ENCODE results near the gene BSPRY. TPM values are rescaled to one million over a fixed set of nuclear protein-coding genes. Genes with fewer than 3 reads are reported as not detected.
"Not testable (repeated sequence)": the region's sequence is repeated elsewhere in the genome, so short reads cannot be mapped to it uniquely, and the experiment has no call there.

BSPRY gene
- total and polyA plus RNA-seq, 4 experiments from 2014 or later: 0.24 to 0.93 TPM; not detected in 2

- Mint-ChIP-seq H3K4me1 (peaks cover 14 to 31% (median 23%) of the 10 kb centered on the region in 4 donors), H3K36me3 (peaks cover 0 to 3% of the 10 kb centered on the region in 2 donors), H3K27me3 (no peaks in the 10 kb centered on the region), H3K27ac (peak within 1 kb of the TSS; percentile 77 to 94 (median 89)), H3K4me3 (peak within 1 kb of the TSS; percentile 91 to 98 (median 94)), H3K9me3 (no peaks in the 10 kb centered on the region)
- ChIA-PET POLR2A (ENCODE audit: partially characterized antibody) (interaction anchor here (0.6 to 4.9 kb wide), 15 partner anchors 10 to 254 kb away, joined by 3 to 93 read pairs (median 4); partner anchors contain the start of genes C9orf43, CDC26, HDHD3 and POLE3), CTCF (ENCODE audit: partially characterized antibody) (interaction anchor here (0.6 to 8.5 kb wide), 23 partner anchors 8 to 255 kb away, joined by 3 to 72 read pairs (median 4); partner anchors contain the start of genes C9orf43, CDC26, HDHD3 and POLE3)
- intact Hi-C loops (cut with micrococcal nuclease): loop anchor here (1.0 to 2.0 kb wide), 8 partner anchors 9 to 257 kb away; partner anchors contain the start of genes C9orf43, CDC26, POLE3 and PRPF4
- Histone ChIP-seq H3K27me3 (ENCODE audit: insufficient read depth, low read length) (no peaks in the 10 kb centered on the region), H3K27ac (ENCODE audit: low read depth, low read length) (peak within 1 kb of the TSS; percentile 52), H3K36me3 (ENCODE audit: insufficient read depth, low read length) (no peaks in the 10 kb centered on the region), H3K4me1 (ENCODE audit: insufficient read depth, low read length) (peaks cover 16% of the 10 kb centered on the region), H3K4me3 (ENCODE audit: low read length in 2 of 2) (peak within 1 kb of the TSS; percentile 34 to 96), H3K9me3 (ENCODE audit: control insufficient read depth in 1 of 2, low read length in 2 of 2) (no peaks in the 10 kb centered on the region)
- DNase-seq: peak; percentile 98 to 100 (median 99)
These were observed 51.9 kb downstream of the BSPRY start, which contains the start of gene ALAD for GRCh38 chr9:113401027-113401792. Gene ALAD (minus strand): TSS chr9:113401284. CDS start chr9:113393559, 7,725 bp downstream.

- Mint-ChIP-seq H3K27ac (peak overlapping the region in 1 of 7 donors; percentile 25), H3K4me3 (no peak overlapping the region), H3K9me3 (no peaks in the 10 kb centered on the region), H3K36me3 (peaks cover 15 to 20% of the 10 kb centered on the region in 2 donors), H3K4me1 (peaks cover 23 to 49% (median 34%) of the 10 kb centered on the region in 4 donors), H3K27me3 (no peaks in the 10 kb centered on the region)
- intact Hi-C loops (cut with micrococcal nuclease): no loop called here
- CTCF ChIA-PET (ENCODE audit: partially characterized antibody): interaction anchor here (1.8 to 8.5 kb wide), 4 partner anchors 17 to 253 kb away, joined by 4 to 72 read pairs (median 42); partner anchors contain the start of gene CDC26
- DNase-seq: no peak
- no peaks in the 10 kb centered on the region for H3K9me3 ChIP-seq (ENCODE audit: control insufficient read depth in 1 of 2, low read length in 2 of 2)
- no peaks in the 10 kb centered on the region for H3K27me3 ChIP-seq (ENCODE audit: insufficient read depth, low read length)
- peaks cover 25% of the 10 kb centered on the region for H3K4me1 ChIP-seq (ENCODE audit: insufficient read depth, low read length)
- no peak overlapping the region for H3K27ac ChIP-seq (ENCODE audit: low read depth, low read length)
- no peak overlapping the region for H3K4me3 ChIP-seq (ENCODE audit: low read length in 2 of 2)
- POLR2A ChIA-PET (ENCODE audit: partially characterized antibody): interaction anchor here (0.9 to 4.9 kb wide), 2 partner anchors 8 to 27 kb away, joined by 3 to 93 read pairs; partner anchors contain the start of genes C9orf43, HDHD3 and POLE3
- peaks cover 16% of the 10 kb centered on the region for H3K36me3 ChIP-seq (ENCODE audit: insufficient read depth, low read length)
These were observed 54.3 kb downstream of the BSPRY start for GRCh38 chr9:113403646-113404045.

- intact Hi-C loops (cut with micrococcal nuclease); H3K27me3 Mint-ChIP-seq; H3K9me3 ChIP-seq (ENCODE audit: control insufficient read depth in 1 of 2, low read length in 2 of 2); H3K27ac ChIP-seq (ENCODE audit: low read depth, low read length); DNase-seq; H3K4me3 ChIP-seq (ENCODE audit: low read length in 2 of 2); H3K27me3 ChIP-seq (ENCODE audit: insufficient read depth, low read length); H3K9me3 Mint-ChIP-seq; H3K4me3 Mint-ChIP-seq: not testable (repeated sequence)
- Histone ChIP-seq H3K36me3 (ENCODE audit: insufficient read depth, low read length) (peaks cover 18% of the 10 kb centered on the region), H3K4me1 (ENCODE audit: insufficient read depth, low read length) (peaks cover 29% of the 10 kb centered on the region)
- ChIA-PET CTCF (ENCODE audit: partially characterized antibody) (interaction anchor here (0.8 to 8.5 kb wide), 8 partner anchors 8 to 250 kb away, joined by 3 to 72 read pairs (median 4); partner anchors contain the start of genes CDC26 and PRPF4), POLR2A (ENCODE audit: partially characterized antibody) (interaction anchor here (1.1 kb wide), 1 partner anchor 30 kb away, joined by 3 read pairs; the partner anchor contains the start of gene HDHD3)
- peak overlapping the region in 6 of 7 donors; percentile 74 to 99 (median 90) for H3K27ac Mint-ChIP-seq
- H3K4me1 Mint-ChIP-seq: peaks cover 21 to 51% (median 35%) of the 10 kb centered on the region in 4 donors
- peaks cover 22 to 39% of the 10 kb centered on the region in 2 donors for H3K36me3 Mint-ChIP-seq
These were observed 57.0 kb downstream of the BSPRY start for GRCh38 chr9:113406353-113406752.

GRCh38 chr9:113406873-113407511 lies 57.7 kb downstream of the BSPRY start:
- H3K27me3 ChIP-seq (ENCODE audit: insufficient read depth, low read length); H3K27me3 Mint-ChIP-seq; H3K9me3 Mint-ChIP-seq; H3K4me3 ChIP-seq (ENCODE audit: low read length in 2 of 2); H3K9me3 ChIP-seq (ENCODE audit: control insufficient read depth in 1 of 2, low read length in 2 of 2): not testable (repeated sequence)
- ChIA-PET POLR2A (ENCODE audit: partially characterized antibody) (interaction anchor here (1.4 kb wide), 1 partner anchor 132 kb away, joined by 4 read pairs; the partner anchor contains the start of genes CDC26 and PRPF4), CTCF (ENCODE audit: partially characterized antibody) (interaction anchor here (0.9 to 8.5 kb wide), 11 partner anchors 7 to 251 kb away, joined by 3 to 72 read pairs (median 5); partner anchors contain the start of genes ALAD, CDC26 and PRPF4)
- intact Hi-C loops (cut with micrococcal nuclease): loop anchor here (1.0 kb wide), 1 partner anchor 98 kb away; no protein-coding TSS in a partner anchor
- H3K4me3 Mint-ChIP-seq: peak overlapping the region in 7 of 8 donors; percentile 9 to 88 (median 61)
- DNase-seq: peak; percentile 56 to 74 (median 65)
- H3K4me1 Mint-ChIP-seq: peaks cover 17 to 45% (median 32%) of the 10 kb centered on the region in 4 donors
- H3K36me3 ChIP-seq (ENCODE audit: insufficient read depth, low read length): peaks cover 18% of the 10 kb centered on the region
- H3K27ac ChIP-seq (ENCODE audit: low read depth, low read length): peak overlapping the region; percentile 8
- peaks cover 22 to 39% of the 10 kb centered on the region in 2 donors for H3K36me3 Mint-ChIP-seq
- H3K27ac Mint-ChIP-seq: peak overlapping the region; percentile 74 to 99 (median 89)
- H3K4me1 ChIP-seq (ENCODE audit: insufficient read depth, low read length): peaks cover 27% of the 10 kb centered on the region

- peak overlapping the region; percentile 65 to 88 for H3K4me3 ChIP-seq (ENCODE audit: low read length in 2 of 2)
- intact Hi-C loops (cut with micrococcal nuclease): no loop called here
- peaks cover 27% of the 10 kb centered on the region for H3K4me1 ChIP-seq (ENCODE audit: insufficient read depth, low read length)
- H3K27ac ChIP-seq (ENCODE audit: low read depth, low read length): peak overlapping the region; percentile 84
- Mint-ChIP-seq H3K36me3 (peaks cover 22 to 39% of the 10 kb centered on the region in 2 donors), H3K27me3 (peaks cover 2 to 3% of the 10 kb centered on the region in 2 donors), H3K9me3 (peaks cover 0 to 3% (median 0%) of the 10 kb centered on the region in 8 donors), H3K27ac (peak overlapping the region; percentile 91 to 100 (median 99)), H3K4me1 (peaks cover 17 to 44% (median 33%) of the 10 kb centered on the region in 4 donors), H3K4me3 (peak overlapping the region; percentile 95 to 100 (median 98))
- no peaks in the 10 kb centered on the region for H3K27me3 ChIP-seq (ENCODE audit: insufficient read depth, low read length)
- H3K36me3 ChIP-seq (ENCODE audit: insufficient read depth, low read length): peaks cover 18% of the 10 kb centered on the region
- ChIA-PET CTCF (ENCODE audit: partially characterized antibody) (interaction anchor here (1.0 to 4.7 kb wide), 16 partner anchors 10 to 246 kb away, joined by 3 to 56 read pairs (median 4); partner anchors contain the start of genes ALAD, CDC26 and PRPF4), POLR2A (ENCODE audit: partially characterized antibody) (interaction anchor here (0.6 to 4.9 kb wide), 15 partner anchors 8 to 260 kb away, joined by 3 to 93 read pairs (median 7); partner anchors contain the start of genes ALAD, BSPRY, CDC26 and FKBP15)
- no peak for DNase-seq
- H3K9me3 ChIP-seq (ENCODE audit: control insufficient read depth in 1 of 2, low read length in 2 of 2): no peaks in the 10 kb centered on the region
These were observed 60.1 kb downstream of the BSPRY start for GRCh38 chr9:113409481-113409880.

GRCh38 chr9:113409883-113410206 lies 60.5 kb downstream of the BSPRY start:
- H3K9me3 Mint-ChIP-seq: peaks cover 0 to 3% (median 0%) of the 10 kb centered on the region in 8 donors
- Histone ChIP-seq H3K36me3 (ENCODE audit: insufficient read depth, low read length) (peaks cover 18% of the 10 kb centered on the region), H3K27ac (ENCODE audit: low read depth, low read length) (peak overlapping the region; percentile 84), H3K4me3 (ENCODE audit: low read length in 2 of 2) (peak overlapping the region; percentile 65 to 88), H3K27me3 (ENCODE audit: insufficient read depth, low read length) (no peaks in the 10 kb centered on the region), H3K4me1 (ENCODE audit: insufficient read depth, low read length) (peaks cover 27% of the 10 kb centered on the region), H3K9me3 (ENCODE audit: control insufficient read depth in 1 of 2, low read length in 2 of 2) (no peaks in the 10 kb centered on the region)
- peaks cover 22 to 39% of the 10 kb centered on the region in 2 donors for H3K36me3 Mint-ChIP-seq
- H3K27ac Mint-ChIP-seq: peak overlapping the region; percentile 99 to 100 (median 99)
- H3K4me1 Mint-ChIP-seq: peaks cover 17 to 44% (median 33%) of the 10 kb centered on the region in 4 donors
- CTCF ChIA-PET (ENCODE audit: partially characterized antibody): interaction anchor here (1.0 to 4.7 kb wide), 16 partner anchors 10 to 246 kb away, joined by 3 to 56 read pairs (median 4); partner anchors contain the start of genes ALAD, CDC26 and PRPF4
- H3K27me3 Mint-ChIP-seq: peaks cover 2 to 3% of the 10 kb centered on the region in 2 donors
- H3K4me3 Mint-ChIP-seq: peak overlapping the region; percentile 95 to 100 (median 98)
- intact Hi-C loops (cut with micrococcal nuclease): loop anchor here (1.0 to 2.0 kb wide), 8 partner anchors 9 to 691 kb away; partner anchors contain the start of genes ALAD, CDC26, FKBP15 and HDHD3
- no peak for DNase-seq
- POLR2A ChIA-PET (ENCODE audit: partially characterized antibody): interaction anchor here (0.6 to 4.9 kb wide), 18 partner anchors 8 to 1030 kb away, joined by 3 to 93 read pairs (median 6); partner anchors contain the start of genes ALAD, BSPRY, CDC26 and FKBP15
